GM12878 (cell line): ENCODE data around the gene TULP4. TPM values are rescaled to one million over a fixed set of nuclear protein-coding genes. Genes with fewer than 3 reads are reported as not detected.

Experiments used
- ATAC-seq: fragments of 200-7000 bp; cut with Tn5 transposase; 3 replicates; pipeline ENCODE4 v1.9.1; 2020; ENCODE audit warnings: mild to moderate bottlenecking, moderate library complexity
- BruUV-seq: library from RNA; stranded (reverse); fragments of 400-500 nt; replicated peaks from 2 replicates; lab custom pipeline; 2021; lab: Mats Ljungman, UMichigan
- CTCF ChIA-PET: fragments of 300-600 bp; sonication (Branson Sonifier 250); formaldehyde crosslinking; extraction: SDS; loops from one replicate; lab custom pipeline; 2021; ENCODE audit warnings: inconsistent platforms; lab: Yijun Ruan, JAX
- POLR2A ChIA-PET: fragments of 350-600 bp; formaldehyde crosslinking; extraction: SDS; loops from one replicate; lab custom pipeline; 2021; ENCODE audit warnings: inconsistent platforms; lab: Charles Lee
- RAD21 ChIA-PET: fragments of 300-600 bp; sonication (Branson Sonifier 250); formaldehyde crosslinking; loops from one replicate; lab custom pipeline; 2023; ENCODE audit warnings: antibody characterized with exemption; ENCODE audit not compliant: unreplicated experiment; lab: Charles Lee
- SMC1A ChIA-PET: fragments of 300-600 bp; sonication (Branson Sonifier 250); formaldehyde crosslinking; loops from one replicate; lab custom pipeline; 2023; ENCODE audit not compliant: unreplicated experiment, uncharacterized antibody; lab: Charles Lee
- DNase-seq: peaks from one replicate; pipeline ENCODE4 v3.0.0-alpha.2; 2011; ENCODE audit warnings: low read depth, low spot score
- FAIRE-seq: peaks from 3 replicates; lab custom pipeline; 2011; peaks lifted over from hg19 to GRCh38; lab: Jason Lieb, UNC
- H2AFZ ChIP-seq: 2 replicates; pipeline ENCODE4 v1.6.0; 2011; ENCODE audit warnings: low read depth, low read length, control low read depth; ENCODE audit not compliant: control insufficient read depth
- H3K27ac ChIP-seq: 2 replicates; pipeline ENCODE4 v1.5.1; 2011; ENCODE audit warnings: control low read depth; ENCODE audit not compliant: control insufficient read depth, insufficient read depth
- H3K27me3 ChIP-seq, 2 experiments: replicated peaks in 1 of 2; 2 replicates each; pipeline versions ENCODE4 v1.6.0 to v1.6.1; 2011; ENCODE audit warnings: low read length in 1 of 2; ENCODE audit not compliant: control insufficient read depth in 2 of 2, insufficient read depth in 2 of 2
- H3K36me3 ChIP-seq, 2 experiments: 2 replicates each; pipeline ENCODE4 v1.5.1; 2011; ENCODE audit warnings: low read length in 1 of 2; ENCODE audit not compliant: control insufficient read depth in 2 of 2, insufficient read depth in 2 of 2
- H3K4me1 ChIP-seq: 2 replicates; pipeline ENCODE4 v1.6.1; 2011; ENCODE audit warnings: mild to moderate bottlenecking, low read length, moderate library complexity, mixed read lengths; ENCODE audit not compliant: control insufficient read depth, insufficient read depth
- H3K4me2 ChIP-seq: 2 replicates; pipeline ENCODE4 v1.6.0; 2011; ENCODE audit warnings: control low read depth; ENCODE audit not compliant: control insufficient read depth, insufficient read depth
- H3K4me3 ChIP-seq: fragments of 200-600 bp; sonication (generic); 2 replicates; pipeline ENCODE4 v1.5.1; 2016
- H3K79me2 ChIP-seq: 2 replicates; pipeline ENCODE4 v1.6.0; 2011; ENCODE audit warnings: low read length; ENCODE audit not compliant: control insufficient read depth, insufficient read depth
- H3K9ac ChIP-seq: 2 replicates; pipeline ENCODE4 v1.8.0; 2011; ENCODE audit warnings: low read length, control low read depth, mixed read lengths; ENCODE audit not compliant: control insufficient read depth, insufficient read depth
- H3K9me3 ChIP-seq: replicated peaks from 3 replicates; pipeline ENCODE4 v1.5.1; 2011; ENCODE audit warnings: mild to moderate bottlenecking, low read length; ENCODE audit not compliant: control insufficient read depth, insufficient read depth
- H4K20me1 ChIP-seq: 2 replicates; pipeline ENCODE4 v1.6.0; 2011; ENCODE audit not compliant: control insufficient read depth, insufficient read depth
- CREB1 ChIP-seq: IDR thresholded peaks from 2 replicates; pipeline ENCODE4 v1.6.1; 2012; ENCODE audit warnings: low read depth, mild to moderate bottlenecking, inconsistent platforms
- HCFC1 ChIP-seq: fragments of 150-350 bp; IDR thresholded peaks from 2 replicates; pipeline ENCODE4 v1.6.1; 2014; ENCODE audit warnings: low read length
- MAX ChIP-seq: IDR thresholded peaks from 2 replicates; pipeline ENCODE4 v1.6.1; 2012; ENCODE audit warnings: low read depth, low read length, improper control_type of control experiment
- PML ChIP-seq: IDR thresholded peaks from 2 replicates; pipeline ENCODE4 v1.6.1; 2012; ENCODE audit warnings: low read length, inconsistent platforms
- RAD21 ChIP-seq: IDR thresholded peaks from 2 replicates; pipeline ENCODE4 v1.6.1; 2011; ENCODE audit warnings: mild to moderate bottlenecking, low read depth, low read length, moderate library complexity; ENCODE audit not compliant: insufficient read depth
- TCF12 ChIP-seq: IDR thresholded peaks from 2 replicates; pipeline ENCODE4 v1.6.1; 2011; ENCODE audit warnings: low read depth, mild to moderate bottlenecking, low read length
- YBX1 ChIP-seq: fragments of 450-650 bp; IDR thresholded peaks from 2 replicates; pipeline ENCODE4 v1.6.1; 2016; ENCODE audit warnings: antibody characterized with exemption
- WGBS: methylation state at CpG from one replicate; pipeline ENCODE4 v1.1.6; 2016; ENCODE audit warnings: low lambda C conversion rate; ENCODE audit not compliant: insufficient replicate concordance, insufficient coverage; ENCODE audit errors: missing lambda C conversion rate; 5-methylcytosine and 5-hydroxymethylcytosine counted together
- in situ Hi-C: fragments of 300-500 bp; cut with MboI; formaldehyde crosslinking; loops from 9 replicates; pipeline ENCODE4 v1.14.3; 2018; ENCODE audit warnings: mixed read lengths
- intact Hi-C: fragments of 100-400 bp; cut with micrococcal nuclease; formaldehyde crosslinking; loops from one replicate; pipeline ENCODE4 v1.14.2; 2022; ENCODE audit not compliant: unreplicated experiment
- polyA plus RNA-seq, 11 experiments: library from polyadenylated mRNA; depleted of rRNA in 4 of 11; unstranded in 6 of 11; stranded (reverse) in 5 of 11; fragments of >200 nt; fragmentation: Nextera tagmentation in 4 of 11; fragmentation: Illumina TruSeq in 1 of 11; extraction: Ambion mirVana in 4 of 11; extraction: Trizol in 1 of 11; gene quantifications; 1 replicate in 1 of 11; 2 replicates in 10 of 11; pipeline versions ENCODE4 v1.2.1 to v1.2.3, GENCODE V29; 2011 to 2016; ENCODE audit warnings: inconsistent platforms in 2 of 11, missing spikeins in 2 of 11, low read depth in 1 of 11
- total RNA-seq, 4 experiments: library from RNA; depleted of rRNA in 3 of 4; stranded (reverse); fragments of >200 nt in 3 of 4; fragmentation: Illumina TruSeq in 1 of 4; extraction: Trizol in 1 of 4; gene quantifications; 2 replicates each; pipeline versions ENCODE4 v1.2.1 to v1.2.3, GENCODE V29; 2013 to 2021
- TF ChIP-seq, protein P1 (sequence below): fragments of 450-650 bp; IDR thresholded peaks from 2 replicates; pipeline ENCODE4 v1.6.1; 2017; ENCODE audit warnings: mild to moderate bottlenecking, low read depth, inconsistent platforms; ENCODE audit not compliant: poor library complexity, severe bottlenecking

TULP4 gene
- total and polyA plus RNA-seq, 10 of the 15 experiments (the other 5 are each of a cell fraction or from before 2014, with no cell fraction given): 0.73 to 31.8 (median 14.0) TPM

GRCh38 chr6:158438226-158438625 lies 126.0 kb downstream of the TULP4 start:
- Histone ChIP-seq H3K4me3 (no peak overlapping the region), H2AFZ (no peak overlapping the region), H3K4me2 (no peak overlapping the region), H3K4me1 (peaks cover 5% of the 10 kb centered on the region), H3K36me3 (peaks cover 0 to 6% of the 10 kb centered on the region in 2 experiments; a peak in 3 of 4 replicates), H3K9me3 (no peaks in the 10 kb centered on the region), H3K27me3 (no peaks in the 10 kb centered on the region)
- no TSS peak for BruUV-seq
- ChIA-PET POLR2A (no interaction called here), CTCF (interaction anchor here (1.4 kb wide), 1 partner anchor 217 kb away, joined by 8 read pairs; no protein-coding TSS in a partner anchor), RAD21 (interaction anchor here (0.6 to 1.6 kb wide), 5 partner anchors 29 to 207 kb away, joined by 3 to 10 read pairs (median 5); no protein-coding TSS in a partner anchor), SMC1A (interaction anchor here (0.6 to 2.3 kb wide), 3 partner anchors 19 to 81 kb away, joined by 3 to 16 read pairs (median 9); no protein-coding TSS in a partner anchor)
- no peak for DNase-seq
- intact Hi-C loops: no loop called here
- WGBS: 79% methylated on average over 7 of the region's 7 CpGs
- TF ChIP-seq YBX1: no peak
- no peak for TF ChIP-seq TCF12
- TF ChIP-seq CREB1: no peak
- no peak for TF ChIP-seq HCFC1
- TF ChIP-seq RAD21: no peak
- TF ChIP-seq, protein P1, sequence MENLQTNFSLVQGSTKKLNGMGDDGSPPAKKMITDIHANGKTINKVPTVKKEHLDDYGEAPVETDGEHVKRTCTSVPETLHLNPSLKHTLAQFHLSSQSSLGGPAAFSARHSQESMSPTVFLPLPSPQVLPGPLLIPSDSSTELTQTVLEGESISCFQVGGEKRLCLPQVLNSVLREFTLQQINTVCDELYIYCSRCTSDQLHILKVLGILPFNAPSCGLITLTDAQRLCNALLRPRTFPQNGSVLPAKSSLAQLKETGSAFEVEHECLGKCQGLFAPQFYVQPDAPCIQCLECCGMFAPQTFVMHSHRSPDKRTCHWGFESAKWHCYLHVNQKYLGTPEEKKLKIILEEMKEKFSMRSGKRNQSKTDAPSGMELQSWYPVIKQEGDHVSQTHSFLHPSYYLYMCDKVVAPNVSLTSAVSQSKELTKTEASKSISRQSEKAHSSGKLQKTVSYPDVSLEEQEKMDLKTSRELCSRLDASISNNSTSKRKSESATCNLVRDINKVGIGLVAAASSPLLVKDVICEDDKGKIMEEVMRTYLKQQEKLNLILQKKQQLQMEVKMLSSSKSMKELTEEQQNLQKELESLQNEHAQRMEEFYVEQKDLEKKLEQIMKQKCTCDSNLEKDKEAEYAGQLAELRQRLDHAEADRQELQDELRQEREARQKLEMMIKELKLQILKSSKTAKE: no peak
- TF ChIP-seq PML: no peak
- no peak for TF ChIP-seq MAX
- TF ChIP-seq, all 136 proteins: peak for 0
- FAIRE-seq (no peak), ATAC-seq (no peak)
- H4K20me1 ChIP-seq: no peaks in the 10 kb centered on the region
- in situ Hi-C loops: no loop called here
- no peak overlapping the region for H3K27ac ChIP-seq
- H3K9ac ChIP-seq: no peak overlapping the region
- H3K79me2 ChIP-seq: no peaks in the 10 kb centered on the region
